Measurements from ENCODE around the gene HBS1L.

GRCh38 chr6:135084916-135085269 is 30.3 kb upstream of the HBS1L start:
- no peak for TF ChIP-seq CTCF (IDR thresholded peaks at IDR 0.05)
- no peak for TF ChIP-seq USF1 (CRISPR knock-in tag; IDR thresholded peaks at IDR 0.05)
- no peak for TF ChIP-seq JUN (CRISPR knock-in tag; IDR thresholded peaks at IDR 0.05)
- no peak for TF ChIP-seq TCF7 (CRISPR knock-in tag; IDR thresholded peaks at IDR 0.05; ENCODE audit: low read depth)
- no peak for TF ChIP-seq E2F4 (CRISPR knock-in tag; IDR thresholded peaks at IDR 0.05; ENCODE audit: borderline replicate concordance, low read depth)
- TF ChIP-seq ZNF138 (CRISPR knock-in tag; conservative IDR thresholded peaks at IDR 0.05): no peak
- TF ChIP-seq IRF2 (CRISPR knock-in tag; IDR thresholded peaks at IDR 0.05; ENCODE audit: borderline replicate concordance, low read depth): no peak
- TF ChIP-seq NR1H2 (CRISPR knock-in tag; IDR thresholded peaks at IDR 0.05): no peak

Data from WTC11 (cell line).